ENCODE data around the gene GPR6. TPM values are rescaled to one million over a fixed set of nuclear protein-coding genes. Genes with fewer than 3 reads are reported as not detected.

The GPR6 gene
- polyA plus RNA-seq, 3 donors: not detected

- no CpG with 5 or more reads among the region's 1 CpG for WGBS (ENCODE audit: insufficient coverage)
- DNase-seq: no peak
- Histone ChIP-seq H3K36me3 (replicated peaks in 1 of 2; ENCODE audit: control insufficient read depth in 1 of 2, insufficient read depth in 2 of 2, low read length in 2 of 2) (no peaks in the 10 kb centered on the region), H4K20me1 (ENCODE audit: insufficient read depth, low read length) (no peaks in the 10 kb centered on the region), H3K4me2 (replicated peaks; ENCODE audit: extremely low read depth, low read length, poor library complexity, severe bottlenecking) (no peak overlapping the region), H3K4me3 (replicated peaks in 1 of 3; ENCODE audit: low read depth in 2 of 3, low read length in 3 of 3) (no peak overlapping the region), H3K27me3 (ENCODE audit: control insufficient read depth in 2 of 2, insufficient read depth in 2 of 2, low read length in 2 of 2) (no peaks in the 10 kb centered on the region), H3K4me1 (ENCODE audit: control insufficient read depth in 1 of 2, insufficient read depth in 2 of 2, low read length in 2 of 2) (peaks cover 11 to 18% of the 10 kb centered on the region in 2 donors), H3K9ac (ENCODE audit: insufficient read depth, low read length, poor library complexity, severe bottlenecking) (no peak overlapping the region), H3K79me2 (ENCODE audit: insufficient read depth, low read length) (no peaks in the 10 kb centered on the region), H2AFZ (ENCODE audit: insufficient read depth, low read depth, low read length, poor library complexity, severe bottlenecking) (no peak overlapping the region), H3K9me3 (replicated peaks in 1 of 2; ENCODE audit: control insufficient read depth in 1 of 2, insufficient read depth in 1 of 2, low read length in 2 of 2) (no peaks in the 10 kb centered on the region), H3K27ac (ENCODE audit: low read depth in 1 of 2, low read length in 2 of 2) (no peak overlapping the region)
- intact Hi-C loops (cut with micrococcal nuclease): no loop called here
- H3K27ac Mint-ChIP-seq: no peak overlapping the region
- no peak overlapping the region for H3K4me3 Mint-ChIP-seq
- peaks cover 11% of the 10 kb centered on the region for H3K4me1 Mint-ChIP-seq
- H3K27me3 Mint-ChIP-seq (ENCODE audit: low read depth in 3 of 3): peaks cover 2 to 6% (median 5%) of the 10 kb centered on the region in 3 donors
- peaks cover 0 to 9% (median 2%) of the 10 kb centered on the region in 7 donors for H3K9me3 Mint-ChIP-seq
- TF ChIP-seq CTCF (IDR thresholded peaks at IDR 0.05): no peak
- H3K36me3 Mint-ChIP-seq: no peaks in the 10 kb centered on the region
Observed at GRCh38 chr6:109958626-109959025, 19.5 kb upstream of the GPR6 start.

DNA sequence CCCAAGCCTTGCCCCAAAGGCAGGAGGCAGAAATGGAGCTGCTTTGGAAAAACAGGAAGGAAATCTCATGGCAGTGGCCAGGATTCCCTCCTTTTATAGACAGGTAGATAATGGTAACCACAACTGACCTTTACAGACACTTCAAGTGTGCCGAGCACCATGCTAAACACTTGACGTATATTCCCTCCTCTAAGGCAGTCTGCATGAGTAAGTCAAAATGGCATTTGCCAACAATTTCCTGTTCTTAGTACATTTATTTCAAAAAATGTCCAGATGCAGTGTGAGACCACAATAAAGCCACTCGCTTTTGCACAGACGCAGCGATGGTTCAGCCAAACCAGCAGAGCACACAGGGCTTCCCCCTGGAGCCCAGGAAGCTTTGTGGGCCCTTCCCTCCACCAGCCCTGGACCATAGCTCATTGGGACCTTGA lies 16.5 kb upstream of the GPR6 start:
- 38% methylated on average over 5 of the region's 5 CpGs for WGBS (ENCODE audit: insufficient coverage)
- intact Hi-C loops (cut with micrococcal nuclease): no loop called here

More for the DNA sequence above, 16.5 kb upstream of the GPR6 start:
- peaks cover 2 to 9% (median 5%) of the 10 kb centered on the region in 3 donors for H3K27me3 Mint-ChIP-seq (ENCODE audit: low read depth in 3 of 3)
- Histone ChIP-seq H3K4me1 (ENCODE audit: control insufficient read depth in 1 of 2, insufficient read depth in 2 of 2, low read length in 2 of 2) (peaks cover 0 to 6% of the 10 kb centered on the region in 2 donors), H3K79me2 (ENCODE audit: insufficient read depth, low read length) (no peaks in the 10 kb centered on the region), H3K27me3 (ENCODE audit: control insufficient read depth in 2 of 2, insufficient read depth in 2 of 2, low read length in 2 of 2) (no peaks in the 10 kb centered on the region), H3K4me2 (replicated peaks; ENCODE audit: extremely low read depth, low read length, poor library complexity, severe bottlenecking) (no peak overlapping the region), H3K9ac (ENCODE audit: insufficient read depth, low read length, poor library complexity, severe bottlenecking) (no peak overlapping the region), H3K4me3 (replicated peaks in 1 of 3; ENCODE audit: low read depth in 2 of 3, low read length in 3 of 3) (no peak overlapping the region), H3K9me3 (replicated peaks in 1 of 2; ENCODE audit: control insufficient read depth in 1 of 2, insufficient read depth in 1 of 2, low read length in 2 of 2) (no peaks in the 10 kb centered on the region), H3K36me3 (replicated peaks in 1 of 2; ENCODE audit: control insufficient read depth in 1 of 2, insufficient read depth in 2 of 2, low read length in 2 of 2) (no peaks in the 10 kb centered on the region), H4K20me1 (ENCODE audit: insufficient read depth, low read length) (no peaks in the 10 kb centered on the region), H3K27ac (ENCODE audit: low read depth in 1 of 2, low read length in 2 of 2) (no peak overlapping the region), H2AFZ (ENCODE audit: insufficient read depth, low read depth, low read length, poor library complexity, severe bottlenecking) (no peak overlapping the region)
- H3K4me3 Mint-ChIP-seq: no peak overlapping the region
- H3K27ac Mint-ChIP-seq: no peak overlapping the region
- DNase-seq: no peak
- no peaks in the 10 kb centered on the region for H3K36me3 Mint-ChIP-seq
- no peak for TF ChIP-seq CTCF (IDR thresholded peaks at IDR 0.05)
- no peaks in the 10 kb centered on the region for H3K4me1 Mint-ChIP-seq
- peaks cover 0 to 5% (median 4%) of the 10 kb centered on the region in 7 donors for H3K9me3 Mint-ChIP-seq

All from CD14-positive monocyte (primary cell).